Dedifferentiated amniotic fluid mesenchymal stem cell (primary cell): ENCODE results near the gene ZNF783.
"Not testable (repeated sequence)": the region's sequence is repeated elsewhere in the genome, so short reads cannot be mapped to it uniquely, and the experiment has no call there.

Experiments used
- DNase-seq: peaks from one replicate; pipeline ENCODE4 v3.0.0-alpha.2; 2016; ENCODE audit errors: extremely low spot score

ZNF783 gene

DNA sequence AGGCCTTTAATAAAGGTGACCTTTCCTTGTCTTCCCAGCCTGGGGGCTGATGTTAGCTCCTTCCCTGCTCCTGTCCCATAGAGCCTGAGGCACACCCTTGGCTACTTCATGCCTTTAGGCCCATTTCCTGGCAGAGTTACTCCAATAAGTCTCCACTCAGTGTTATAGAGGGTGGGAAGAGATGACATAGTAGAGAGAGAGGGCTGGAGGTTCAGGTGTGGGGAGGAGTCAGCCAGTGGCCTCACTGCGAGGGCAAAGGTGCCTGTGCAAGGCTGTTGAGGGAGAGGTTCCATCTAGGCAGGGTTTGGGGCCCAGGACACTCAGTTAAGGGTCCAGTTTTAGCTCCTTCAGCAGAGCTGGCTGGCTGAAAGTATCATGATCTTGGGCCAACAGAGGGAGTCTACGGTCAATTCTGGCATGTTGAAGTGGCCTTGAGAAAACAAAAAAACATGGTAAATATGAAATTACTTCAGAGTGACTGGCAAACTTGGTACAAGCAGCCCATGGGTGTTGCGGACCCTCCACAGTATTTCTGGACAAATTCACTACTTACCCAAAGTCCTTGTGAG is 67.9 kb downstream of the ZNF783 start:
- DNase-seq = no peak

DNA sequence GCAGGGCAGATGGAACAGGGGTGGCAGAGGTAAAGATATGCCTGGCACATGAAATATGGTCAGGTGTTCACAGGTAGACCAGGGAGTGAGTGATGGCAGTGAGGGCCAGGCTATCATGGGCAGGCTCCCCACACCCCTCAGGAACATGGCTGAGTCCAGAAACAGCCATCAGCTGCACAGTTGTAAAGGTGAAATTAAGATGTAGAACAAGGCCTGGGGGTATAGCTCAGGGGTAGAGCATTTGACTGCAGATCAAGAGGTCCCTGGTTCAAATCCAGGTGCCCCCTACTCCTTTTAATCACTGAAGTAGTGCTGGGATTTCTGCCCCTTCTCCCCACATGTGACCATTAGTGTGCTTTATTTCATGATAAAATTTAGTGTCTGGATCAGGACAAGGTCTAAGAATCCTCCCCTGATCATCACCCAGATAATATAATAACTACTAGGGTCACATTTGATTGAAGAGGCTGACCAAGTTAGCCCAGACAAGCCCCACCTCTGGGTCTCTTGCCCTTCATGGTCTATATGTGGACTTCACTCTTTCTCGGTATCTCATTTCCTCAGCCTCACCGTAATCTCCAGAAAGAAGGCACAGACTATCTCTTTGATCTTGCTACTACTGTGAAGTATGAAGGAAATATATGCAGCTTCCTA is 69.0 kb downstream of the ZNF783 start:
- DNase-seq = no peak

DNA sequence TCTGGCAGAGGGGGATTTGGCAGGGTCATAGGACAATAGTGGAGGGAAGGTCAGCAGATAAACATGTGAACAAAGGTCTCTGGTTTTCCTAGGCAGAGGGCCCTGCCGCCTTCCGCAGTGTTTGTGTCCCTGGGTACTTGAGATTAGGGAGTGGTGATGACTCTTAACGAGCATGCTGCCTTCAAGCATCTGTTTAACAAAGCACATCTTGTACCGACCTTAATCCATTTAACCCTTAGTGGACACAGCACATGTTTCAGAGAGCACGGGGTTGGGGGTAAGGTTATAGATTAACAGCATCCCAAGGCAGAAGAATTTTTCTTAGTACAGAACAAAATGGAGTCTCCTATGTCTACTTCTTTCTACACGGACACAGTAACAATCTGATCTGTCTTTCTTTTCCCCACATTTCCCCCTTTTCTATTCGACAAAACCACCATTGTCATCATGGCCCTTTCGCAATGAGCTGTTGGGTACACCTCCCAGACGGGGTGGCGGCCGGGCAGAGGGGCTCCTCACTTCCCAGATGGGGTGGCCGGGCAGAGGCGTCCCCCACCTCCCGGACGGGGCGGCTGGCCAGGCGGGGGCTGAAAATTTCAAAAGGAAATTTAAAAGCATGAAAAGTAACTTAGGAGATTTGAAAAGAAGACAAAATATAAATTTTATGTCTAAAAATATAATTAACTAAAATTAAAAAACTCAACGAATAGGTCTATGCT is 70.8 kb downstream of the ZNF783 start:
- DNase-seq = not testable (repeated sequence)

DNA sequence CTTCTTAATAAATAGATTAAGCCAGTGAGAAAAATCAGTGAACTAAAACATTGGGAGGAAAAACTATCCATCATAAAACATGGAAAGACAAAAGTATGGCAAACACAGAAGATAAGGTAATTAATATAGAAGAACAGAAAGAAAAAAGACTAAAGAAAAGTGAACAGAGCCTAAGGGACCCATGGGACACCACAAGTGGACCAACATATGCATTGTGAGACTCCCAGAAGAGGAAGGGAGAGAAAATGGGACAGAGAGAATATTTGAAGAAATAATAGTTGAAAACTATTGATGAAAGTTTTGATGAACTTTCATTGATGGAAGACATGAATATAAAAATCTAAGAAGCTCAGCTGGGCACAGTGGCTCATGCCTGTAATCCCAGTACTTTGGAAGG is 71.3 kb downstream of the ZNF783 start:
- DNase-seq = no peak

DNA sequence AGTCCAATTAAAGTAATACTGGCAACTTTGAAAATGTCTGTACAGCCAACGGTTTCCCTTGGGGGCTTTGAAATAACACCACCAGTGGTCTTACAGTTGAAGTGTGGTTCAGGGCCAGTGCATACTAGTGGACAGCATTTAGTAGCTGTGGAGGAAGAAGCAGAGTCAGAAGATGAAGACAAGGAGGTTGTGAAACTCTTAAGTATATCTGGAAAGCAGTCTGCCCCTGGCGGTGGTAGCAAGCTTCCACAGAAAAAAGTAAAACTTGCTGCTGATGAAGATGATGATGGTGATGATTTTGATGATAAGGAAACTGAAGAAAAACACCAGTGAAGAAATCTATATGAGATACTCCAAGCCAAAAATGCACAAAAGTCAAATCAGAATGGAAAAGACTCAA is 72.2 kb downstream of the ZNF783 start:
- DNase-seq = no peak
